Measurements from ENCODE around the gene FBL. TPM values are rescaled to one million over a fixed set of nuclear protein-coding genes. Genes with fewer than 3 reads are reported as not detected.
"Not testable (repeated sequence)": the region's sequence is repeated elsewhere in the genome, so short reads cannot be mapped to it uniquely, and the experiment has no call there.

FBL gene
- total RNA-seq, 1 donor, result 195 TPM

- H3K4me3 ChIP-seq (ENCODE audit: low read length); H3K27me3 ChIP-seq (ENCODE audit: insufficient read depth, low read length); H3K4me1 ChIP-seq (ENCODE audit: insufficient read depth, low read length); H3K9me3 ChIP-seq (ENCODE audit: low read depth, low read length): not testable (repeated sequence)
Measured at GRCh38 chr19:39880241-39880640, 34.1 kb upstream of the FBL start.

- not testable (repeated sequence) for H3K27me3 ChIP-seq (ENCODE audit: insufficient read depth, low read length); H3K9me3 ChIP-seq (ENCODE audit: low read depth, low read length); H3K4me3 ChIP-seq (ENCODE audit: low read length); H3K4me1 ChIP-seq (ENCODE audit: insufficient read depth, low read length)
Measured at GRCh38 chr19:39879796-39880195, 33.6 kb upstream of the FBL start.

GRCh38 chr19:39878866-39879265 is 32.7 kb upstream of the FBL start:
- H3K4me3 ChIP-seq (ENCODE audit: low read length); H3K4me1 ChIP-seq (ENCODE audit: insufficient read depth, low read length); H3K27me3 ChIP-seq (ENCODE audit: insufficient read depth, low read length); H3K9me3 ChIP-seq (ENCODE audit: low read depth, low read length): not testable (repeated sequence)

DNA sequence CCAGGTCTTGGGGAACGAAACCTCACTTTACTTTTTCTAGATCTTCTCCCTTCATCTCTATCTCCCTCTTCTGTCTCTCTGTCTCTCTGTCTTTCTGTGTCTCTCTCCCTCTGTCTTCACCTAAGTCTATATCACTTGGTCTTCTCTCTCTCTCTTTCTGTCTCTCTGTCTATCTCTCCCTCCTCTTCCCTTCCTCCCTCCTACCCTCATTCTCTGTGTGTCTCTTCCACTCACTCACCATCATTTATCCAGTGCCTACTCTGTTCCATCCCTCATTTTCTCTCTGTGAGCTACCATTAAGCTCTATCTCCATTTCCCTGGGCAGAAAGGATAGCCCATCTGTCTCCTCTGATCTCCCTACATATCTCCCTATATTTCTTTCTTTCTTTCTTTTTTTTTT is 32.2 kb upstream of the FBL start:
- Histone ChIP-seq H3K4me3 (ENCODE audit: low read length) (no peak overlapping the region), H3K27me3 (ENCODE audit: insufficient read depth, low read length) (no peaks in the 10 kb centered on the region), H3K4me1 (ENCODE audit: insufficient read depth, low read length) (no peaks in the 10 kb centered on the region), H3K9me3 (ENCODE audit: low read depth, low read length) (no peaks in the 10 kb centered on the region)

GRCh38 chr19:39877982-39878381 is 31.8 kb upstream of the FBL start:
- not testable (repeated sequence) for H3K4me3 ChIP-seq (ENCODE audit: low read length); H3K4me1 ChIP-seq (ENCODE audit: insufficient read depth, low read length); H3K27me3 ChIP-seq (ENCODE audit: insufficient read depth, low read length); H3K9me3 ChIP-seq (ENCODE audit: low read depth, low read length)

GRCh38 chr19:39877488-39877887 is 31.3 kb upstream of the FBL start:
- H3K4me1 ChIP-seq (ENCODE audit: insufficient read depth, low read length); H3K4me3 ChIP-seq (ENCODE audit: low read length); H3K9me3 ChIP-seq (ENCODE audit: low read depth, low read length); H3K27me3 ChIP-seq (ENCODE audit: insufficient read depth, low read length): not testable (repeated sequence)

DNA sequence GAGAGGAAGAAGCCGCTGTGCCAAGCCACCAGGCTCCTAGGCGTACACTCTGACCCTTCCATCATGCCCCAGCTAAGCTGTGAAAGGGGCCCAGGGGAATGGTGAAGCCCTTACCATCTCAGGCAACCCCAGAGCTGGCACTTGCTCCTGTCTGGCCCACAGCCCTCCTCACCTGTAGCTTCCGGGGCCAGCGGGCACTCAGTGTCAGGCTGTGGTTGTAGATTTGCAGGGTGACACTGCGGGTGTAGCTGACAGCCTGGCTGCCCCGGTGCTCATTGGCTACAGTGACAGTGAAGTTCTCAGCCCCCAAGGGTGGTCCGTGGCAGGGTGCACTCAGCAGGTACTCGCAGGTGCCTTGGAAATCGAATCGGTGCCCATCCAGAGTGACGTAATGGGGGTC is 30.3 kb upstream of the FBL start:
- H3K4me1 ChIP-seq (ENCODE audit: insufficient read depth, low read length); H3K27me3 ChIP-seq (ENCODE audit: insufficient read depth, low read length); H3K4me3 ChIP-seq (ENCODE audit: low read length); H3K9me3 ChIP-seq (ENCODE audit: low read depth, low read length): not testable (repeated sequence)

GRCh38 chr19:39875401-39875864 is 29.3 kb upstream of the FBL start:
- H3K9me3 ChIP-seq (ENCODE audit: low read depth, low read length); H3K4me1 ChIP-seq (ENCODE audit: insufficient read depth, low read length); H3K4me3 ChIP-seq (ENCODE audit: low read length); H3K27me3 ChIP-seq (ENCODE audit: insufficient read depth, low read length): not testable (repeated sequence)

DNA sequence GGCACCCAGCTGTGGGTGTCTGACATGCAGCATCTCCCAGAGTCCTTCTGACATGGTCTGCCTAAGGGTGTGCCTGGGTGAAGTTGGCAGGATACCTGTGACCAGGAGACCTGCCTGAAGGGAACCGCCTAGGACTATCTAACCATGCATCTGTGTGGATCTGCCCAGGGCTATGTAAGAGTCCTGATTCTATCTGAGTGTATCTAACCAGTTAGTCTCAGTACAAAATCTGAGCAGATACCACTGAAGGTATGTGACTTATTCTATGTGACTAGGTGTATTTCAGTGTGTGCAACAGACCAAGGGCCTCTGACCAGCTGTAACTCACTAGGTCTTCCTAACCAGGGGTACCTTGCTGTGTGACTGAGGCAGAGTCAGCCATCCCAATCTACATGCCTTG is 28.2 kb upstream of the FBL start:
- Histone ChIP-seq H3K27me3 (ENCODE audit: insufficient read depth, low read length) (no peaks in the 10 kb centered on the region), H3K9me3 (ENCODE audit: low read depth, low read length) (no peaks in the 10 kb centered on the region), H3K4me3 (ENCODE audit: low read length) (no peak overlapping the region), H3K4me1 (ENCODE audit: insufficient read depth, low read length) (no peaks in the 10 kb centered on the region)

GRCh38 chr19:39873385-39873784 is 27.2 kb upstream of the FBL start:
- Histone ChIP-seq H3K27me3 (ENCODE audit: insufficient read depth, low read length) (no peaks in the 10 kb centered on the region), H3K4me3 (ENCODE audit: low read length) (no peak overlapping the region), H3K4me1 (ENCODE audit: insufficient read depth, low read length) (no peaks in the 10 kb centered on the region), H3K9me3 (ENCODE audit: low read depth, low read length) (no peaks in the 10 kb centered on the region)

- Histone ChIP-seq H3K9me3 (ENCODE audit: low read depth, low read length) (no peaks in the 10 kb centered on the region), H3K4me1 (ENCODE audit: insufficient read depth, low read length) (no peaks in the 10 kb centered on the region), H3K27me3 (ENCODE audit: insufficient read depth, low read length) (no peaks in the 10 kb centered on the region), H3K4me3 (ENCODE audit: low read length) (no peak overlapping the region)
Measured at GRCh38 chr19:39871886-39872866, 26.0 kb upstream of the FBL start.

DNA sequence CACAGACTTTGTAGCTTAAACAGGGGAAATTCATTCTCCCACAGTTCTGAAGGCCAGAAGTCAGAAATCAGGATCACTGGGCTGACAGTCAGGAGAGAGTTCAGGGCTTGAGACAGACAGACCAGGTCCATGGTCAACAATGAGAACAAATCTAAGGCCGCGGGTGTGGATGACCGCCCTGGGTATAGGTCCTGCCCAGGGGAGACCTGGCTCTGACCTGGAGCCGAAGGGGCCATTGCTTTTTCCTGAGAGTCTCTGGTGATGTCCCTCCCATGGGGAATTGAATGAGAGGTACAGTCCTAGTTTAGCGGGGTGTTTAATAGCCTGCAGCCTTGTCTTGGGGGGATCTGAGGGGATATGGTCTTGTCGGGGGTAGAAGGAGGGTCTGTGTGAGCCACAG is 25.2 kb upstream of the FBL start:
- no peaks in the 10 kb centered on the region for H3K9me3 ChIP-seq (ENCODE audit: low read depth, low read length)
- H3K4me3 ChIP-seq (ENCODE audit: low read length), result no peak overlapping the region
- no peaks in the 10 kb centered on the region for H3K27me3 ChIP-seq (ENCODE audit: insufficient read depth, low read length)
- H3K4me1 ChIP-seq (ENCODE audit: insufficient read depth, low read length), result no peaks in the 10 kb centered on the region

DNA sequence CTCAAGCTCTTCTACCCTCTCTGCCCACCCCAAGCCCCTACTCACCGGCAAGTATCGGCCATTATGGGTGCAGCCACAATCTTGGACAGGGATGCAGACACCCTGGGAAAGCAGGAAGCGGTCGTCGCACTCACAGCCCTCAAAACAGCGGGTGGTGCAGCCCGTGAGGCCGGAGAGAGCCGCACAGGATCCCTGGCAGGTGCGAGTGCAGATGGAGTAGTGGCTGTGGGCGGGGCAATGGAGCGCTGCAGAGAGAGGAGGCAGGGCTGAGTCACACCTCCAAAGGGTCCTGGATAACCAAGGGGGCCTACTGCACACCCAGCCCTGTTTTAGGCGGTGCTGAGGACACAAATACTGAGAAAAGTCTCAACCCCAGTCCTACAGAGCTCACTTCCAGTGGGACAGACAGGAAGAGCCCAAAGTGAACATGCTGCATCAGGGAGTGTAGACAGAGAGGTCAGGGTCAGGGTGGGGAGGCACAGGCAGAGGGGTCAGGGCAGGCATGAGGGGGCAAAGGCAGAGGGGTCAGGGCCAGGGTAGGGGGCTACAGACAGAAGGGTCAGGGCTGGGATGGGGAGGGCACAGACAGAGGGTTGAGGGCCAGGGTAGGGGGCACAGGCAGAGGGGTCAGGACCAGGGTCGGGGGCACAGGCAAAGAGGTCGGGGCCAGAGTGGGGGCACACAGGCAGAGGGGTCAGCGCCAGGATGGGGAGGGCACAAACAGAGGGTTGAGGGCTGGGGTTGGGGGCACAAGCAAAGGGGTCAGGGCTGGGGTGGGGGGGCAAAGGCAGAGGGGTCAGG is 24.2 kb upstream of the FBL start:
- Histone ChIP-seq H3K27me3 (ENCODE audit: insufficient read depth, low read length) (no peaks in the 10 kb centered on the region), H3K9me3 (ENCODE audit: low read depth, low read length) (no peaks in the 10 kb centered on the region), H3K4me3 (ENCODE audit: low read length) (no peak overlapping the region), H3K4me1 (ENCODE audit: insufficient read depth, low read length) (no peaks in the 10 kb centered on the region)

- Histone ChIP-seq H3K4me1 (ENCODE audit: insufficient read depth, low read length) (no peaks in the 10 kb centered on the region), H3K9me3 (ENCODE audit: low read depth, low read length) (no peaks in the 10 kb centered on the region), H3K4me3 (ENCODE audit: low read length) (no peak overlapping the region), H3K27me3 (ENCODE audit: insufficient read depth, low read length) (no peaks in the 10 kb centered on the region)
Measured at GRCh38 chr19:39867952-39868351, 21.8 kb upstream of the FBL start.

DNA sequence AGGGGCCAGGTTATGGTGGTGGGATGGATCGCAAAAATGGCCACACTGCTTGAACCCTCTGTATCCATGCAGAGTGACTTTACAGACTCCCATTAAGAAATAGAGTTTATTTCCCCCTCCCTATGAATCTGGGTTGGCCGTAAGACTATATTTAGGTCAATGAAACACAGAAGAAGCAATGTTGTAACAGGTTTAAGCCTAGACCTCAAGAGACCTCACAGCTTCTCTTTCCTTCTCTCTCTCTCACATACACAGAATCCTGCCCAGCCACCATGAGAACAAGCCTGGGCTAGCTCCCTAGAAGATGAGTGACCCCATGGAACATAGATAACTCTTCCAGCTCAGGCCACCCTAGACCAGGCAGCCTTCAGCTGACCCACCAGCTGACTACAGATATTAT is 21.0 kb upstream of the FBL start:
- no peaks in the 10 kb centered on the region for H3K9me3 ChIP-seq (ENCODE audit: low read depth, low read length)
- H3K4me1 ChIP-seq (ENCODE audit: insufficient read depth, low read length), result no peaks in the 10 kb centered on the region
- no peak overlapping the region for H3K4me3 ChIP-seq (ENCODE audit: low read length)
- no peaks in the 10 kb centered on the region for H3K27me3 ChIP-seq (ENCODE audit: insufficient read depth, low read length)
